T-helper 22 cell (primary cell): ENCODE results near the gene FCMR.

Experiments used
- DNase-seq: peaks from one replicate; pipeline ENCODE4 v3.0.0-alpha.2; 2020; ENCODE audit warnings: low read depth

The FCMR gene

GRCh38 chr1:206923009-206923960 lies 1.5 kb upstream of the FCMR start:
- peak; percentile 52 for DNase-seq

GRCh38 chr1:206922524-206922923 lies 783 bp upstream of the FCMR start:
- DNase-seq = no peak

DNA sequence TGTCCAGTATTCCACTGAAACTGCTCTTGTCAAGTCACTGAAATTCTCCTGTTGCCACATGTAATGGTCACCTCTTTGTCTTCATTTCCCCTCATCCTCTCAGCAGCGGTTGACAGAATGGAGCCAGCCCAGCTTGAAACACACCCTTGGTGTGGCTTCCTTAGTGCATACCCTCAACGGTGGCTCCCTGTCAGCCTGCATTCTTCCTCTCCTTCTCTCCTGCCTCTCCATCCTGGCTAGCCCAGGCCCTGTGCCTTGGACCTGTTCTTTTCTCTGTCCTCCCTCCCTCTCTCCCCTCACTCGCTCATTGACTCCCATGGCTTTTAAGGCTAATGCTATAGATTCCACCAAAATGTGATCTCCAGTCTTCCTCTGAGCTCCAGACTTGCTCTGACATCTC lies 3.7 kb downstream of the FCMR start:
- no peak for DNase-seq

DNA sequence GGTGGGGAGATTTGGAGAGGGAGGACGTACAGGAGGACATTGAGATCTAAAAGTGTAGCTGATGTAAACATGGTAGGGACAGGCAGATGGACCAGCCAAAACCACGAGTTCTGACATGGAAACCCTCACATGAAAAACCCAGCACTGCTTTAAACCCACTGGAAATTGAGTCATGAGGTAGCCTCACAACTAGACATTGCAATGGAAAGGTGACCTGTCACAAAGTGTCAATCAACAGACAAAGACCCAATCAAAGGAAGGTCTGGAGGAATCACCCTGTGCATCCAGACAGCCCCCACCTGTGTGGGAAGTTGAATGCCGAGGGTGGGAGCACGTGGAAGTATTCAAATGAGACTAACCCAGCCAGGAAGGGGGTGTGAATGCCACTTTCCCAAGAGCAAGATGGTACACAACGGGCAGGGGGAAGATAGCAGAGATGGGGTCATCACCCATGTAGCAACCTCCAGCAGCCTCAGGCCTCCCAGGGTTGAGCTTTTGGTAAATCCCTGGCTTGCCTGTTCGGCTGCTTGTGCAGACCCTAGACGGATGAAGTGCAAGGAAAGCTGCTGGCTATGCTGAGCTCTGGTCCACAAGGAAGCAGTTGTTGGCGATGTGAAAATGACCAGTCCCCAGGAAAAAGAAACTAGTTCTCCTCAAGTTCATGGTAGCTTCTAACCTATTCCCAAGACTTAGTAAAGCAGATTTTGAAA lies 5.6 kb downstream of the FCMR start:
- DNase-seq = no peak

DNA sequence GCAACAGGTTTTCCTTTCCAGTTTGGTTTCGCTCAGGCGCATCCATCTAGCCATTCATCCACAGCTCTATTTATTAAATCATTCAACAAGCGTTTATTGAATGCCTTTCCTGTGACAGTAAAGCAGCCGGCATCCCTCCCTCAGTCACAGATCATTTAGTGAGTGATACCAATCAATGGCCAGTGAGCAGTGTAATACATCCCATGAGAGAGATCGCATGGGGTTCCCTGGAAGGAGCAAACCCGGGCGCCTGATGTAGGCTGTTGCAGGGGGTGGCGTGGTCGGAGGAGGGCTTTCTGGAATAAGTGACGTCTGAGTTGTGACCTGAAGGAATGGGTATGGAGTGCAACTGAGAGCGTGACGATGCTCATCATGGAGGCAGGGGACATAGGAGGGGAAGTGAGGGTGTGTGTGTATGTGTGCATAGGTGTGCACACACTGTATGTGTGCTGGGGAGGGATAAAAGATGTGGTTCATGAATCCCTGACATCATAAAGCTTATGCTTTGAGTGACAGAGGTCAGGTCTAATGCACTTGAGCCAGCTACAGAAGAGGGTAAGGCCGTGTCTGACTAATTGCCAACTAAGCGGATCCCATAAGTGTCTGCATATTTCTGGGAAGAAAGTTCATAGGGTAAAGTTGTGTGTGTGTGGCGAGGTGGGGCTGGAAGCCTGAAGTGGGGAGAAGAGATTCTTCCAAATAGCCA lies 6.6 kb downstream of the FCMR start:
- no peak for DNase-seq

GRCh38 chr1:206913766-206914537 lies 7.8 kb downstream of the FCMR start:
- DNase-seq = no peak

DNA sequence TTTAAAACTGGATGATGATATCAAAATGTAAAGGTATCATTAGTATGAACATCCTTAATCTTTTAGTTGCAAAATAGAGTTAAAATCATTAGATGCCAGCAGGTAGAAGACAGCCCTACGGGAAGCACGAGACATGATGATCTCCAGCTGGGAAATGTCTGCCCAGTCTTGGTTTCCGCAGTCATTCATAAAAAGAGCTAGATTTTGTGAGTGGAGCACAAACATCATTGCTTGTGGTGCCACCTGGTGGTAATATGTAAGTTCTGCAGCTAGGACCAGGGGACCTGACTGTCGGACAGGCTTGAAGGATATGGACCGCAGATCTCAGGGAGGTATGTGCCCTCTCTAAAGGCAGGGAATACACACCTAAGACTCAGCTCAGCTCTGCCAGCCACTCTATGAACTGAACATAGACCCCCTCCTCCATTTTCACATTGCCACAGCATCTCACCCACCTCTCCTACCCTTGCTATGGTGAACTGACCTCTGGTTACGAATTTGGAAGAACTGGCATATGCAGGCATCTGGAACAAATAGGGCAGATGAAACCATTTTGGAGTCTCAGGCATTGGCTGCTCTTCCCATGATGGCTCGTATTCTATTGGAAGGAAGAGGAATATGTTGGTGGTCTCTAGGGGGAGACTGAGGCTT lies 9.2 kb downstream of the FCMR start:
- peak; percentile 34 for DNase-seq

GRCh38 chr1:206911064-206911663 lies 10.6 kb downstream of the FCMR start:
- DNase-seq = no peak

DNA sequence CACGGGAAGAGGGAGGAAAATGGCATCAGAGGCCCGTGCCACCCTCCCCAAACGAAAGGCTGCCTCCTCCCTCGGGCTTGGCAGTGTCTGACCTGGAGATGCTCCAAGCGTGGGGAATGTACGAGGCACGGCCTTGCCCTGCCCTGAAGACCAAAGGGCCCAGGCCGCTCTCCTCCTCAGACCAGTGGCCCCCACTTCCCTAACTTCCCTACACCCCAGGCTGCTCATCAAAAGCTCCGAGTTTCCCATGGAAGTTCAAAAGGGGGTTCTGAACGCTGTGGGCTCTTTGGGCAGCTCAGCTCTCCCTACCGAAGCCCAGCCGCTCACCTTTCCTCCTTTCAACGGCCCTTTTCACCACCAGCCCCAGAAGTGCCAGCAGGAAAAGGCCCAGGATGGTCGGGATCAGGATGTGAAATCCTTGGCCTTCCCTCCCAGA lies 11.8 kb downstream of the FCMR start:
- no peak for DNase-seq

DNA sequence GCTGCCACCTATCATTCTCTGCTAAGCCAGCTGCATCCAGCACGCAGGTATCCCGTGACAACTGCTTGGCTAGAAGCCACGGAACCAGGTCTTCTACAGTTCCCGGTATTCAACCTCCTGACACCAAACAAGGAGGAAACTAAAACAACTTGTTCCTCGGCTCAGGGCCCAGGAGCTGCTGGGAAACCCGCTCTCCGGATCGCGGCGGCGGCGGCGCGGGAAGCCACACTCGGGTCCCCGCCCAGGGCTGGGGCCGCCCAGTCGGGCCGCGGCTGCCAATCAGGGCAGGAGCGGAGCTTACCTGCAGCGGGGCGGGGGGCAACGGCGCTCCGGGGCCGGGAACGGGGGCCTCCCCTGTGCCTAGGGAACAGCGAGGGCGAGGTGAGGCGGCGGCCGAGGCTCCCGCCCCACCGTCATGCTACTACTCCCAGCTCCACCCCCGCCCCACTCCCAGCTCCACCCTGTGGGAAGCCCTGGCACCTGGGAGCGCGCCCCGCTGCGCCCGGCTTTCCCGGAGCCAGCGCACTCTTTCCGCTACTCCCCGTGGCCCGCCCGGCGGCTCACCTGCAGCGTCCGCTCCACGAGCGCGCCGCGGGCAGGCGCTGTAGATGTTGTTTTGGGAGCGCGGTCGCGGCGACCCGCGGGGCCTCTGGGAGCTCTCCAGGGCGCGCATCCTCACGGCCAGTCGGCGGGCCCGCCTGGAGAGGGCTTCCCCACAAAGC lies 12.4 kb downstream of the FCMR start:
- peak; percentile 30 for DNase-seq

DNA sequence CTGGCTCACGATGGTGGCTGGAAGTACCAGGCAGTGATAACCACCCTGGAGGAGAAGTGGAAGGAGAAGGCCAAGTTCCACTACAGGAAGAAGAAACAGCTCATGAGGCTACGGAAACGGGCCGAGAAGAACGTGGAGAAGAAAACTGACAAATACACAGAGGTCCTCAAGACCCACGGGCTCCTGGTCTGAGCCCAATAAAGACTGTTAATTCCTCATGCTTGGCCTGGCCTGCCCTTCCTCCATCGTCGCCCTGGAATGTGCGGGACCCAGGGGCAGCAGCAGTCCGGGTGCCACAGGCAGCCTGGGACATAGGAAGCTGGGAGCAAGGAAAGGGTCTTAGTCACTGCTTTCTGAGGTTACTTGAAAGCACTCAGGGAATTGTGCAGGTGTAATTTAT lies 13.7 kb downstream of the FCMR start:
- DNase-seq = no peak

GRCh38 chr1:206907304-206907991 lies 14.3 kb downstream of the FCMR start:
- no peak for DNase-seq

GRCh38 chr1:206905295-206906164 lies 16.2 kb downstream of the FCMR start:
- DNase-seq = no peak

DNA sequence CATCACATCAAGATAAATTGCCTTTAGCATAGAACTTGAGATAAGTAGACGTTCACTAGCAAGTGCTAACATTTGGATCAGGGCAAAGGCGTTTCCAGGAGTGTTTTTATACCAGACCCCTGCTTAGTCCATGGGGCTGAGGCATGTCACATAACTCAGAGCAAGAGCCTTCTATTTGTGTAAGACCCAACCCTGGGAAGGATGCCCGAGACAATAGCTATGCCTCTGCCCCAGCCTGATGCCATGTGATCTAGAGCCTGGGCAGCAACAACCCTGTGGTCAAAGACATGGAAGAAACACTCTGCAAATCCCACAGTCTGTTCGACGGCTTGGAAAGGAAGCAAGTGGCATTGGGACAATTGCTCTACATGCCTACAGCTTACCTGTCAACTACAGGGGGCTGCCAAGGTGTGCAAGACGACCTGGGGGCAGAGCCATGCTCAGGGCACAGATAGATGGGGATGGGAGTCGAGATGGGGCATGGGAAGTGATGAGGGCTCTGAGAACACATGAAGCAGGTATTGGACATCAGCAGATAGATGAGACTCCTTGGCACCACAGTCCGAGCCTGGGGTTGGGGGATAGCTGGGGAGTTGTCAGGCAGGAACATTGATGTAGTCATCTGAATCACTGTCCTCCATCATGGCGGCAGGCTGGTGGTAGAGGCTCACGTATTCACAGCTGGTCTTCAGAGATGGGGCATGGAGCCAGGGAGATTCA lies 17.2 kb downstream of the FCMR start:
- DNase-seq = no peak

GRCh38 chr1:206903687-206904086 lies 18.1 kb downstream of the FCMR start:
- DNase-seq = no peak

GRCh38 chr1:206902702-206903101 lies 19.0 kb downstream of the FCMR start:
- DNase-seq = no peak

DNA sequence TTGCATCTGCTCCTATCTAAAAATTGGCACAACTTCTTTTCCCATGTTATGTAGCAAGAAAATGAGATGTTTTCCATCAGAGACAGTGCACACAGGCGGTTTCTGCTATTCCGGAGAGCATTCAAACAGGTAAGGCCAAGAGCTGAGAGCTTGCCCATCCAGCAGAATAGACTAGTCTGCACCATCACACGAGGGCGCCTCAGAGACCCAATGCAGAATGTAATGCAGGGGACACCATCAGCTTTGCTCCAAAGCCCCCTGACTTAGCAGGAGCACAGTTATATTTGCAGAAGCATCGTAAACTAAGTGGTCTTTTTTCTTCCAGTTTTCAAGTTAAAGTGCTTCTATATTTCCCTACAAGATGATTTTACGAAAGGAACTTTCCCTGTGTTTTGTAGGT lies 19.8 kb downstream of the FCMR start:
- DNase-seq = no peak

DNA sequence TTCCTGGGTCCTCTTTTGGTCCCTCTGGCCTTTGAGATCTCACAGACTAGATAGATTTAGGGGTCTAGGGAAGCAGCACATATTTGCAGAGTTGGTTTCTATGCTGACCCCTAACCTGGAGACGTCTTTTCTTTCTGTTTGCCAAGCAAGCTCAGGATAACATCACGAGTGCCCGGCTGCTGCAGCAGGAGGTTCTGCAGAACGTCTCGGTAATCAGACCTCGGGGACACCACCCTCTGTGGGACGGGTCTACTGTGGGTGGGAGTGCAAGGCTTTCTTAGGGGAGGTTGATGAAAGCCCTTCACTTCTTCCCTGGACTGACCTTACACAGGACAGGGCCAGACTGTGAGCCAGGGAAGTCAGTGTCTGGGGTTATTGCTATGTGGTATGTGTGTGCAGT lies 21.6 kb downstream of the FCMR start:
- no peak for DNase-seq
